Right lobe of liver (tissue), 4 donors: ENCODE results near the gene AUH.
"Not testable (repeated sequence)": the region's sequence is repeated elsewhere in the genome, so short reads cannot be mapped to it uniquely, and the experiment has no call there.

Experiments
- POLR2A ChIP-seq: fragments of 450-650 bp; IDR thresholded peaks from one replicate; pipeline ENCODE4 v1.6.1; 2017; ENCODE audit warnings: antibody characterized with exemption, mild to moderate bottlenecking
- TF ChIP-seq, protein P1 (sequence below), 4 donors: fragments of 200-600 bp in 3 of 4; fragments of 450-650 bp in 1 of 4; IDR thresholded peaks; one replicate each; pipeline versions ENCODE4 v1.5.1 to v1.8.0; 2016 to 2022; ENCODE audit warnings: antibody characterized with exemption in 4 of 4, mild to moderate bottlenecking in 2 of 4
- donor health status: DM: no; HTN: no; CAD: no.
- donor health status: DM: no; HTN: no; CAD: no.
- donor health status: DM: no; HTN: yes; CAD: no.

DNA sequence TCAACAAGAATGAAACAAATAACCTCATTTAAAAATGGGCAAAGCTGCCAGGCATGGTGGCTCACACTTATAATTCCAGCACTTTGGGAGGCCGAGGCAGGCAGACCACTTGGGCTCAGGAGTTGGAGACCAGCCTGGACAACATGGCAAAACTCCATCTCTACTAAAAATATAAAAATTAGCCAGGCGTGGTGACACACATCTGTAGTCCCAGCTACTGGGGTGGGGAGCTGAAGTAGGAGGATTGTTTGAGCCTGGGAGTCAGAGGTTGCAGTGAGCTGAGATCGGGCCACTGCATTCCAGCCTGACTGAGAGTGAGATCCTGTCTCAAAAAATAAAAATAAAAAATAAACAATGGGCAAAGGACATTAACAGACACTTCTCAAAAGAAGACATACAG is 8.3 kb upstream of the AUH start:
- TF ChIP-seq, protein P1, sequence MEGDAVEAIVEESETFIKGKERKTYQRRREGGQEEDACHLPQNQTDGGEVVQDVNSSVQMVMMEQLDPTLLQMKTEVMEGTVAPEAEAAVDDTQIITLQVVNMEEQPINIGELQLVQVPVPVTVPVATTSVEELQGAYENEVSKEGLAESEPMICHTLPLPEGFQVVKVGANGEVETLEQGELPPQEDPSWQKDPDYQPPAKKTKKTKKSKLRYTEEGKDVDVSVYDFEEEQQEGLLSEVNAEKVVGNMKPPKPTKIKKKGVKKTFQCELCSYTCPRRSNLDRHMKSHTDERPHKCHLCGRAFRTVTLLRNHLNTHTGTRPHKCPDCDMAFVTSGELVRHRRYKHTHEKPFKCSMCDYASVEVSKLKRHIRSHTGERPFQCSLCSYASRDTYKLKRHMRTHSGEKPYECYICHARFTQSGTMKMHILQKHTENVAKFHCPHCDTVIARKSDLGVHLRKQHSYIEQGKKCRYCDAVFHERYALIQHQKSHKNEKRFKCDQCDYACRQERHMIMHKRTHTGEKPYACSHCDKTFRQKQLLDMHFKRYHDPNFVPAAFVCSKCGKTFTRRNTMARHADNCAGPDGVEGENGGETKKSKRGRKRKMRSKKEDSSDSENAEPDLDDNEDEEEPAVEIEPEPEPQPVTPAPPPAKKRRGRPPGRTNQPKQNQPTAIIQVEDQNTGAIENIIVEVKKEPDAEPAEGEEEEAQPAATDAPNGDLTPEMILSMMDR (IDR thresholded peaks at IDR 0.05) = not testable (repeated sequence)
- not testable (repeated sequence) for TF ChIP-seq POLR2A
